GM23248 (cell line): ENCODE results near the gene HSPA12A.

Experiments
- EZH2 ChIP-seq: fragments of 200-600 bp; sonication (generic); IDR thresholded peaks from 2 replicates; pipeline ENCODE4 v1.6.1; 2018; ENCODE audit warnings: antibody characterized with exemption, mild to moderate bottlenecking; ENCODE audit not compliant: insufficient read depth, poor library complexity, severe bottlenecking
- EZH2phosphoT487 ChIP-seq: fragments of 200-600 bp; sonication (generic); IDR thresholded peaks from 2 replicates; pipeline ENCODE4 v1.6.1; 2018; ENCODE audit warnings: antibody characterized with exemption, moderate library complexity, mild to moderate bottlenecking, low read depth; ENCODE audit not compliant: insufficient read depth

GRCh38 chr10:116771101-116771958, 29.0 kb upstream of the HSPA12A start:
- TF ChIP-seq EZH2phosphoT487 (no peak), EZH2 (no peak)
